GM19238 (cell line): ENCODE results near the gene GPR55.

Experiments used
- DNase-seq: peaks from one replicate; pipeline ENCODE4 v3.0.0; 2011; ENCODE audit warnings: low spot score; ENCODE audit not compliant: insufficient read length

GPR55 gene

DNA sequence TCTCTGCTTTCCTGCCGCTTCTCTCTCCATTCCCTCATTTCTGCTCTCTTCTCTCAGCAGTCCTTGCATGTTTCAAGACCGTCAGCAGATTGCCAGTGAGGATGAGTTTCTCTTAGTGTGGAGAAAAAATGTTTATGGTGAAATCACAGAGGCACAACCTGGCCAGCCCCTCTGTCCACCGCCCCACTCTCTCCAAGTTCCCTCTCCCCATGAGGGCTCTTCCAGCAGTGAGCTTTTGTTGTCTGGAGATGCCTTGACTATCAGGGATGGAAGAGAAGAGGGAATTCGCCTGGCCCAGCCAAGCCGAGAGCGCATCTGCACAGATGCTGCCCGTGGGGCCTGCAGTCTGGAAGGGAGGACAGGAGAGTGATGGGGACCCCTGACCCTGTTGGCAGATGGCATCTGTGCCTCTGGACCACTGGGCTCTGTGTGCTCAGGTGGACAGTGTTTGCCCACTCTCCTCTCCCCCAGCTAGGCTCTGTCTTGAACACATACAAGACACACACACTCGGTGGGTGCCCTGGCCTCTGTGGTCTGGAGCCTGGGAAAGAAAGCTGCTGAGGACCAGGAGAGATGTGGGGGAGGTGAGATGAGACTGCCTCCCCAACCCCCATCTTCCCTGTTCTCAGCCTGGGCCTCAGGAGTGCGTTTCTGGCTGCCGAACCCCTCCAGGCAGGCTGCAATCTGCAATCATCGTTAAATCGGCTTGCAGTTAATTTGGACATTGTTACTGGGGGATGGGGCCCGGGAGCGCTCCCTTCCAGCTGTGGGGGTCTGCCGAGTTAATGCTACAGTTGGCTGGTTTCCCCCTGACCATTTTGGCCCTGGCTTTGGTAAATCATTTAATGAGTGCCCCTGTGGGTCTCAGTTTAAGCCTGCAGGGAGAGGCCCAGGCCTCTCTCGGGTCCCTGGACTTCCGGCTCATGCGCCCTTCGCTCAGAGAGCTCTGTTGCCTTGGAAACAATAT, 55.8 kb downstream of the GPR55 start:
- DNase-seq = no peak

DNA sequence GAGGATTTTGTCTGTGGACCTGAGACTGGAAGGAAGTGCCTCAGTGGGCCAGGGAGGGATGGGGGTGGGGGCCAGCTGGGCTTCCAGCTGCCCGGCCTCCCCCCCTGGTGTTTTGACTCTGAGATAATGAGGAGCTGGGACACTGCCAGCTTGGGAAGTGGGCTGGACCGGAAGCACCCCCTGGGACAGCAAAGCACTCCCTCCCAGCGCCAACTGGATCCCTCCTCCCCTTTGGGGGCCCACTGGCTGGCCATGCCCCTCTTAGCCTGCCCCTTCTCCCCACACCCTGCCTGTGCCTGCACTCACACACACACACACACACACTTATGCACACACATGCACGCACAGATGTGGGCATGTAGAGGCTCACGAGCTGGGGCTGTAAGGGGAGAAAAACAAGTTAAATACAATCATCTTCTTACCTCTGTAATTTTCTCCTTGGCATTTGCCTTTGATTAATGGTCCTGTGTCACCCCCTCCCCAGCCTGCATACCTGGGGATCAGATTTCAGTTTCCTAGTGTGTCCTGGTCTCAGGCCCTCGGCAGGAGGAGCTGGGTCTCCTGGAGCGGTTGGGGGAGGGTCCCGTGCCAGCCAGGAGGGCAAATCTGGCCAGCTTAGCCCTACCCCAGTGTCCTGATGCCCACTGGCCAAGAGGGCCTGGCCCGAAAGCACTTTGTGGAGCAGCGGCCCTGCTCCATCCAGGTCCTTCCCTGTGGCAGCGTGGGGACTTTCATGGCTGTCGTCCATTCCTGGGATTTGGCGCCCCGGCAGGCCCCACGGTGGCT, 56.7 kb downstream of the GPR55 start:
- DNase-seq = no peak

DNA sequence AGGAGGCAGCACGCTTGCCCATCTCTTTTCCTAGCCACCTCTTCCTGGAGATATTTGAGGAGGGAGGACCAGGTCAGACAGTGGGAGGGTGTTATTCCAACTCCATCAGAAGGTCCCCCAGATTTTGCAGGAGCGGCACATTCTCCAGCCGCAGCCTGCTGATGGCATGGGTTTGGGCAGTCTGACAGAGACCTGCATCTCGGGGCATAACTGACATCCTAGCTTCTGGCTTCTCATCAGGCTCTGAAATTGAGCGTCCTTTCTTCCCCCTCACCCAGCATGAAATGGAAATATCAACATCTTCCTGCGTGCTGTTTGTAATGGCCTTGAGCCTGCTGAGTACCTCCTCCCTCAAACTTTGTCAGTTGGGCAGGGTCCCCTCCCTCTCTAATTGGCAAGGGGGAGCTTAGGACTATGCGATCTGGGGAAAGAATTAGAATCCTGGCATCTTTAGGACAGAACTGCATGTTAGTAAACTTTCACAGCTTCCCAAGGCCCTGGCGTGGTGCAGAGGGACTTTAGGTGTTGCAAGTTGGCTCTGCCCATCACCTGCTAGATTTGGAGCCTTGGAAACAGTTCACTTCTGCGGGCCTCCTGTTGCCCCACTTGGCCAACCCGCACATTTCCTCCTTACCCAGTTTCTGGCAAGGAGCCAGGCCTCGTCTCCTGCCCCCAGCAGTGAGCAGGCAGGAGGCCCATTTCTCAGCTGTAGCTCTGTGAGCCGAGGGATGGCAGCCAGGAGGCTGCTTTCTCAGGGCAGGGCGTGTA, 58.1 kb downstream of the GPR55 start:
- DNase-seq = no peak

GRCh38 chr2:230865766-230866755, 59.0 kb downstream of the GPR55 start:
- DNase-seq = no peak

GRCh38 chr2:230865307-230865765, 59.7 kb downstream of the GPR55 start:
- no peak for DNase-seq

GRCh38 chr2:230864605-230865306, 60.3 kb downstream of the GPR55 start, which contains the start of gene ITM2C:
ITM2C (plus strand) TSS chr2:230864942; CDS start chr2:230865026, 84 bp downstream.
- peak; percentile 80 for DNase-seq

- DNase-seq = no peak
Observed at GRCh38 chr2:230864122-230864604, 60.9 kb downstream of the GPR55 start.

- DNase-seq = no peak
Observed at GRCh38 chr2:230863442-230864121, 61.5 kb downstream of the GPR55 start.

DNA sequence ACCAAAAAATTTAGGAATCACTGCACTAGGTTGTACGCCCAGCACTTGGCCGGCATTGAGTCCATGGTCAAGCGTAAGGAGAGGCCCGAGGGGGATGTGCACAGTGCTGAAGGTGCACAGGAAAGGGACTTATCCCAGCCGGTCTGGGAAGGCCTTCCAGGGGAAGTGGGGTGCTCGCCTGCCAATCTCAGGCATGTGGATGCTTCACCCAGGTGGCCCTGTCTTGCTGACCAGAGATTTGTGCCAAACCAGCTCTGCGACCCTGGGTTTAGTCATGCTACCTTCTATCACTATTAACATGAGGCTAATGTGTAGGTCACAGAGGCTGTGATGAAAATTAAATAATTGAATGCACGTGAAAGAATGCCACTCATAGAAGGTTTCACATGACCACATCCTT, 62.0 kb downstream of the GPR55 start:
- no peak for DNase-seq

- DNase-seq = no peak
Observed at GRCh38 chr2:230862292-230862691, 62.8 kb downstream of the GPR55 start.

DNA sequence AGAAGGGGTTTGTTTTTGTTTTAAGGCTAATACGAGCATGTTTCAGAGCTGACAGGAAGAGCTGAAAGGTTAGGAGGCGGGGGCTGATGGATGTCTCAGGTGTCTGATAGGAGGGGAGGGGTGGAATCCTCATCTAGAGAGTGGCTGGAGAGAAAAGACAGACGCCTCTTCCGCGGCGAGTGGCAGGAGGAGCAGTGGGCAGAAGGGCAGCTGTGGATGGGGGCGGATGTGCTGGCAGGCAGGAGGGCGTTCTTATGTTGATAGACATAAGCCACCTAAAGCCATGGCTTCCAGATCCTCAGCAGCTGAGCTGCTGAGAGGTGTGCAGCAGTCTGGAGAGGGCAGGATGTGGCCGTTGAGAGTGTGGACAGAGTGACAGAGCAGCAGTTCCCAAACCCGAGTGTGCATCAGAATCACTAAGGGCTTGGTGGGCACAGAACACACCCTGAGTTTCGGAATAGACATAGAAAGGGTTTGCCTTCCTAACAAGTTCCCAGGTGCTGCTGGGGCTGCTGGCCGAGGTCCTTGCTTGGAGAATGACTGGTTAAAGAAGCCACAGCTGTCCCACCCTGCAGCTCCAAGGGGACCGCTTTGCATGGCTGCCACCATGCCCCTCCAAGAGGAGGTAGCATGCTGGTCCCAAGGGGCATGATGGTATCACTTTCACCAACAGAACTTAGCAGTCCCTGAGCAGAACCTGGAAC, 63.3 kb downstream of the GPR55 start:
- no peak for DNase-seq
